ENCODE data around the gene SMURF1. TPM values are rescaled to one million over a fixed set of nuclear protein-coding genes. Genes with fewer than 3 reads are reported as not detected.
A peak's percentile ranks its signal among the peaks of the same experiment; 100 is the strongest.

SMURF1 gene
- total RNA-seq, 1 donor = 23.5 TPM

- no peaks in the 10 kb centered on the region for H3K4me1 ChIP-seq (ENCODE audit: insufficient read depth, low read length)
- TF ChIP-seq CTCF (IDR thresholded peaks at IDR 0.05; ENCODE audit: extremely low read depth, low read depth, low read length) = no peak
- no peak overlapping the region for H3K27ac ChIP-seq (ENCODE audit: low read depth, low read length)
- H4K20me1 ChIP-seq (ENCODE audit: insufficient read depth, low read length) = no peaks in the 10 kb centered on the region
- no peaks in the 10 kb centered on the region for H3K79me2 ChIP-seq (ENCODE audit: insufficient read depth, low read length)
- H3K4me3 ChIP-seq (ENCODE audit: insufficient read depth, low read length) = no peak overlapping the region
- peak; percentile 30 for DNase-seq (ENCODE audit: insufficient read length, low spot score, missing footprints)
- no peak overlapping the region for H2AFZ ChIP-seq (ENCODE audit: low read length)
- no peaks in the 10 kb centered on the region for H3K27me3 ChIP-seq (ENCODE audit: insufficient read depth, low read length)
- no peaks in the 10 kb centered on the region for H3K9me3 ChIP-seq (ENCODE audit: low read depth, low read length)
- no peak overlapping the region for H3K4me2 ChIP-seq (ENCODE audit: insufficient read depth, low read length)
- H3K36me3 ChIP-seq (ENCODE audit: insufficient read depth, low read length) = peaks cover 79% of the 10 kb centered on the region
These were observed 152.8 kb downstream of the SMURF1 start for GRCh38 chr7:98991141-98991540.

GRCh38 chr7:98990356-98990755, 153.6 kb downstream of the SMURF1 start:
- H3K27me3 ChIP-seq (ENCODE audit: insufficient read depth, low read length) = no peaks in the 10 kb centered on the region
- no peaks in the 10 kb centered on the region for H3K79me2 ChIP-seq (ENCODE audit: insufficient read depth, low read length)
- no peak overlapping the region for H2AFZ ChIP-seq (ENCODE audit: low read length)
- H3K4me1 ChIP-seq (ENCODE audit: insufficient read depth, low read length) = no peaks in the 10 kb centered on the region
- DNase-seq (ENCODE audit: insufficient read length, low spot score, missing footprints) = no peak
- no peak overlapping the region for H3K4me3 ChIP-seq (ENCODE audit: insufficient read depth, low read length)
- no peak overlapping the region for H3K27ac ChIP-seq (ENCODE audit: low read depth, low read length)
- H3K36me3 ChIP-seq (ENCODE audit: insufficient read depth, low read length) = peaks cover 79% of the 10 kb centered on the region
- no peak overlapping the region for H3K4me2 ChIP-seq (ENCODE audit: insufficient read depth, low read length)
- no peak for TF ChIP-seq CTCF (IDR thresholded peaks at IDR 0.05; ENCODE audit: extremely low read depth, low read depth, low read length)
- H4K20me1 ChIP-seq (ENCODE audit: insufficient read depth, low read length) = no peaks in the 10 kb centered on the region
- no peaks in the 10 kb centered on the region for H3K9me3 ChIP-seq (ENCODE audit: low read depth, low read length)

- Histone ChIP-seq H4K20me1 (ENCODE audit: insufficient read depth, low read length) (no peaks in the 10 kb centered on the region), H3K4me2 (ENCODE audit: insufficient read depth, low read length) (no peak overlapping the region), H3K9me3 (ENCODE audit: low read depth, low read length) (no peaks in the 10 kb centered on the region), H3K36me3 (ENCODE audit: insufficient read depth, low read length) (peaks cover 82% of the 10 kb centered on the region), H3K79me2 (ENCODE audit: insufficient read depth, low read length) (no peaks in the 10 kb centered on the region), H3K27ac (ENCODE audit: low read depth, low read length) (no peak overlapping the region), H2AFZ (ENCODE audit: low read length) (no peak overlapping the region), H3K4me3 (ENCODE audit: insufficient read depth, low read length) (no peak overlapping the region), H3K27me3 (ENCODE audit: insufficient read depth, low read length) (no peaks in the 10 kb centered on the region), H3K4me1 (ENCODE audit: insufficient read depth, low read length) (no peaks in the 10 kb centered on the region)
- DNase-seq (ENCODE audit: insufficient read length, low spot score, missing footprints) = peak; percentile 19
- no peak for TF ChIP-seq CTCF (IDR thresholded peaks at IDR 0.05; ENCODE audit: extremely low read depth, low read depth, low read length)
These were observed 155.3 kb downstream of the SMURF1 start for GRCh38 chr7:98988641-98989040.

GRCh38 chr7:98985945-98986344, 158.0 kb downstream of the SMURF1 start:
- no peak for TF ChIP-seq CTCF (IDR thresholded peaks at IDR 0.05; ENCODE audit: extremely low read depth, low read depth, low read length)
- Histone ChIP-seq H3K9me3 (ENCODE audit: low read depth, low read length) (no peaks in the 10 kb centered on the region), H3K4me3 (ENCODE audit: insufficient read depth, low read length) (no peak overlapping the region), H3K79me2 (ENCODE audit: insufficient read depth, low read length) (no peaks in the 10 kb centered on the region), H3K4me2 (ENCODE audit: insufficient read depth, low read length) (no peak overlapping the region), H3K4me1 (ENCODE audit: insufficient read depth, low read length) (no peaks in the 10 kb centered on the region), H2AFZ (ENCODE audit: low read length) (no peak overlapping the region), H3K36me3 (ENCODE audit: insufficient read depth, low read length) (peaks cover 79% of the 10 kb centered on the region), H3K27ac (ENCODE audit: low read depth, low read length) (no peak overlapping the region), H3K27me3 (ENCODE audit: insufficient read depth, low read length) (no peaks in the 10 kb centered on the region), H4K20me1 (ENCODE audit: insufficient read depth, low read length) (no peaks in the 10 kb centered on the region)
- DNase-seq (ENCODE audit: insufficient read length, low spot score, missing footprints) = no peak
